Gastrocnemius medialis (tissue), 4 donors: ENCODE results near the gene RTTN.

Experiments used
- POLR2A ChIP-seq, 2 donors: fragments of 450-650 bp; IDR thresholded peaks; one replicate each; pipeline ENCODE4 v1.6.1; 2017; ENCODE audit warnings: antibody characterized with exemption in 2 of 2, mild to moderate bottlenecking in 2 of 2, moderate library complexity in 2 of 2
- TF ChIP-seq, protein P1 (sequence below), 5 experiments: fragments of 450-650 bp in 3 of 5; fragments of 200-600 bp in 2 of 5; sonication (generic) in 2 of 5; IDR thresholded peaks in 4 of 5; conservative IDR thresholded peaks in 1 of 5; 1 replicate in 4 of 5; 2 replicates in 1 of 5; pipeline ENCODE4 v1.5.1; 2016 to 2019; ENCODE audit warnings: antibody characterized with exemption in 5 of 5, mild to moderate bottlenecking in 3 of 5, moderate library complexity in 3 of 5

DNA sequence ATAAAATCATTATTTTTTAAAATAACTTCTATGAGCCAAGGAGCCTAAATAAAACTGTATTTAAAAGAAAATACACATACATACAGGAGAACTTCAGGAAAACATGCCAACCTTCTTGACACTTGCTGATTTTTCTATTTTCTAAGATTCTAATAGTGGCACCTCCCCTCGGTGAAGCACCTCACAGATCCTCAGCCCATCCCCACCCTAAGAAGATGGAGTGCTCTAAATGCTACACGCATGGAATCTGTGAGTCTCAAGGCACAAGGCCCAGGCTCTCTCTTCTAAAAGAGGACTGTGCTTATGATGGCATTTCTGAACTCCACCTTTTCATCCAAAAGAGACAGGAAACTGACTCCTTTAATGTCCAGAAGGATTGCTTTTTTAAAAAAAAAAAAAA lies 56.3 kb downstream of the RTTN start:
- TF ChIP-seq, protein P1, sequence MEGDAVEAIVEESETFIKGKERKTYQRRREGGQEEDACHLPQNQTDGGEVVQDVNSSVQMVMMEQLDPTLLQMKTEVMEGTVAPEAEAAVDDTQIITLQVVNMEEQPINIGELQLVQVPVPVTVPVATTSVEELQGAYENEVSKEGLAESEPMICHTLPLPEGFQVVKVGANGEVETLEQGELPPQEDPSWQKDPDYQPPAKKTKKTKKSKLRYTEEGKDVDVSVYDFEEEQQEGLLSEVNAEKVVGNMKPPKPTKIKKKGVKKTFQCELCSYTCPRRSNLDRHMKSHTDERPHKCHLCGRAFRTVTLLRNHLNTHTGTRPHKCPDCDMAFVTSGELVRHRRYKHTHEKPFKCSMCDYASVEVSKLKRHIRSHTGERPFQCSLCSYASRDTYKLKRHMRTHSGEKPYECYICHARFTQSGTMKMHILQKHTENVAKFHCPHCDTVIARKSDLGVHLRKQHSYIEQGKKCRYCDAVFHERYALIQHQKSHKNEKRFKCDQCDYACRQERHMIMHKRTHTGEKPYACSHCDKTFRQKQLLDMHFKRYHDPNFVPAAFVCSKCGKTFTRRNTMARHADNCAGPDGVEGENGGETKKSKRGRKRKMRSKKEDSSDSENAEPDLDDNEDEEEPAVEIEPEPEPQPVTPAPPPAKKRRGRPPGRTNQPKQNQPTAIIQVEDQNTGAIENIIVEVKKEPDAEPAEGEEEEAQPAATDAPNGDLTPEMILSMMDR (IDR thresholded peaks at IDR 0.05 in 4 of 5, conservative IDR thresholded peaks at IDR 0.05 in 1 of 5): no peak
- no peak for TF ChIP-seq POLR2A (IDR thresholded peaks at IDR 0.05)
